22Rv1 (cell line): ENCODE measurements around the gene PPP1R26.

Experiments used
- ZFX ChIP-seq: fragments of 450-650 bp; IDR thresholded peaks from 2 replicates; pipeline ENCODE4 v1.6.1; 2017; ENCODE audit warnings: antibody characterized with exemption, borderline replicate concordance
- TF ChIP-seq, protein P1 (sequence below): fragments of 450-650 bp; IDR thresholded peaks from 2 replicates; pipeline ENCODE4 v1.5.1; 2017; ENCODE audit warnings: mild to moderate bottlenecking

DNA sequence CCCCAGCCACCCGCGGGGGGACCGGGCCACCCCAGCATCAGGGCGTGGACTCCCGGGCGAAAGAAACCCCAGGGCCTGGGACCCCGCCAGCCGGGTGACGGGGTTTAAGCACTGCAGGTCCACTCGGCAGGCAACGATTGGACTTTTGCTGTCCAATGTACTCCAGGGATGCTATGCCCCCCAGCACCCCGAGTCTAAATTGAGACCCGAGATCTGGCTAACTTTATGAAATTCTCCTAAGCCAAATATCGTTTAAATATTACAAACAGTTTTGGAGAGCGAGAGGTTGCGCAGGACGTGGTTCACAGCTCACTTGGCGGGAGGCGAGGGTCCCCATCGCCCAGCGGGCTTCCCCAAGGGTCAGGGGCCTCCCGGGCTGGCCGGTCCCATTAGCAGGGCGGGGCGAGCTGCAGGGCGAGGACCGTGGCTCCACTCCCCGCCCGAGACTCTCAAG lies 20.5 kb downstream of the PPP1R26 start:
- TF ChIP-seq, protein P1, sequence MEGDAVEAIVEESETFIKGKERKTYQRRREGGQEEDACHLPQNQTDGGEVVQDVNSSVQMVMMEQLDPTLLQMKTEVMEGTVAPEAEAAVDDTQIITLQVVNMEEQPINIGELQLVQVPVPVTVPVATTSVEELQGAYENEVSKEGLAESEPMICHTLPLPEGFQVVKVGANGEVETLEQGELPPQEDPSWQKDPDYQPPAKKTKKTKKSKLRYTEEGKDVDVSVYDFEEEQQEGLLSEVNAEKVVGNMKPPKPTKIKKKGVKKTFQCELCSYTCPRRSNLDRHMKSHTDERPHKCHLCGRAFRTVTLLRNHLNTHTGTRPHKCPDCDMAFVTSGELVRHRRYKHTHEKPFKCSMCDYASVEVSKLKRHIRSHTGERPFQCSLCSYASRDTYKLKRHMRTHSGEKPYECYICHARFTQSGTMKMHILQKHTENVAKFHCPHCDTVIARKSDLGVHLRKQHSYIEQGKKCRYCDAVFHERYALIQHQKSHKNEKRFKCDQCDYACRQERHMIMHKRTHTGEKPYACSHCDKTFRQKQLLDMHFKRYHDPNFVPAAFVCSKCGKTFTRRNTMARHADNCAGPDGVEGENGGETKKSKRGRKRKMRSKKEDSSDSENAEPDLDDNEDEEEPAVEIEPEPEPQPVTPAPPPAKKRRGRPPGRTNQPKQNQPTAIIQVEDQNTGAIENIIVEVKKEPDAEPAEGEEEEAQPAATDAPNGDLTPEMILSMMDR: no peak
- no peak for TF ChIP-seq ZFX
